ENCODE data around the gene CEMIP. TPM values are rescaled to one million over a fixed set of nuclear protein-coding genes. Genes with fewer than 3 reads are reported as not detected.

The CEMIP gene
- total and polyA plus RNA-seq, 10 of the 15 experiments (the other 5 are each of a cell fraction or from before 2014, with no cell fraction given): 0.01 to 0.44 (median 0.16) TPM; not detected in 6

DNA sequence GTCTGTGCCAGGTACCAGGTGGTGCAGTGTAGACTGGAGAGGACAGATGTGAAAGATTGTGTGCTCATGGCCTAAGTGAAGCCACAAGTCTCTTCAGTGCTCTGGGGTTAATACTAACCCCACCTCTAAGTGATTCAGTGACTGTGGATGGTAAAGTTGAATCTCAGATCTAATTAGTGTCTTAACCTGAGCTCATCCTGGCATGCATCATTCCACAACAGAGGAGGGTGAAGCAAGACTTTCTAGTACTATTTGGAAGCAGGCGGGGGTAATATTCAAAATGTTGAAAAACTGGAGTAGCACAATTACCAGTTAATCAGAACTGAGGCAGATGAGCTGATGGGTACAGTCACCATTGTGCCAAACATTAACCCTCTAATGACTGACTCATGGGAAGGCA, 213.3 kb downstream of the CEMIP start:
- Histone ChIP-seq H4K20me1 (ENCODE audit: control insufficient read depth, insufficient read depth) (no peaks in the 10 kb centered on the region), H3K4me1 (ENCODE audit: control insufficient read depth, insufficient read depth, low read length) (no peaks in the 10 kb centered on the region), H3K79me2 (ENCODE audit: control insufficient read depth, insufficient read depth, low read length) (peaks cover 22% of the 10 kb centered on the region), H2AFZ (ENCODE audit: control insufficient read depth, low read depth, low read length) (no peak overlapping the region), H3K9ac (ENCODE audit: control insufficient read depth, insufficient read depth, low read length) (no peak overlapping the region), H3K27ac (ENCODE audit: control insufficient read depth, insufficient read depth) (no peak overlapping the region), H3K9me3 (replicated peaks; ENCODE audit: control insufficient read depth, insufficient read depth, low read length) (no peaks in the 10 kb centered on the region), H3K36me3 (ENCODE audit: control insufficient read depth in 2 of 2, insufficient read depth in 2 of 2, low read length in 1 of 2) (no peaks in the 10 kb centered on the region), H3K4me3 (no peak overlapping the region), H3K4me2 (ENCODE audit: control insufficient read depth, insufficient read depth) (no peak overlapping the region), H3K27me3 (replicated peaks in 1 of 2; ENCODE audit: control insufficient read depth in 2 of 2, insufficient read depth in 2 of 2, low read length in 1 of 2) (no peaks in the 10 kb centered on the region)
- ChIA-PET RAD21 (ENCODE audit: unreplicated experiment) (no interaction called here), CTCF (interaction anchor here (0.6 to 2.9 kb wide), 3 partner anchors 114 to 273 kb away, joined by 3 to 29 read pairs (median 3); no protein-coding TSS in a partner anchor), SMC1A (ENCODE audit: uncharacterized antibody, unreplicated experiment) (no interaction called here), POLR2A (interaction anchor here (0.6 kb wide), 1 partner anchor 275 kb away, joined by 3 read pairs; no protein-coding TSS in a partner anchor)
- no peak for DNase-seq (ENCODE audit: low read depth, low spot score)
- no peak for ATAC-seq
- BruUV-seq (replicated peaks): no TSS peak
- 100% methylated on average over 1 of the region's 1 CpG for WGBS (ENCODE audit: insufficient coverage, insufficient replicate concordance, low lambda C conversion rate, missing lambda C conversion rate)
- no peak for TF ChIP-seq POLR2A (IDR thresholded peaks at IDR 0.05; ENCODE audit: low read depth, low read length)
- no peak for TF ChIP-seq ETV6 (conservative IDR thresholded peaks at IDR 0.05 in 1 of 2, IDR thresholded peaks at IDR 0.05 in 1 of 2; ENCODE audit: borderline replicate concordance in 1 of 2, low read depth in 1 of 2)
- TF ChIP-seq IKZF1 (conservative IDR thresholded peaks at IDR 0.05): no peak
- TF ChIP-seq, protein P1, sequence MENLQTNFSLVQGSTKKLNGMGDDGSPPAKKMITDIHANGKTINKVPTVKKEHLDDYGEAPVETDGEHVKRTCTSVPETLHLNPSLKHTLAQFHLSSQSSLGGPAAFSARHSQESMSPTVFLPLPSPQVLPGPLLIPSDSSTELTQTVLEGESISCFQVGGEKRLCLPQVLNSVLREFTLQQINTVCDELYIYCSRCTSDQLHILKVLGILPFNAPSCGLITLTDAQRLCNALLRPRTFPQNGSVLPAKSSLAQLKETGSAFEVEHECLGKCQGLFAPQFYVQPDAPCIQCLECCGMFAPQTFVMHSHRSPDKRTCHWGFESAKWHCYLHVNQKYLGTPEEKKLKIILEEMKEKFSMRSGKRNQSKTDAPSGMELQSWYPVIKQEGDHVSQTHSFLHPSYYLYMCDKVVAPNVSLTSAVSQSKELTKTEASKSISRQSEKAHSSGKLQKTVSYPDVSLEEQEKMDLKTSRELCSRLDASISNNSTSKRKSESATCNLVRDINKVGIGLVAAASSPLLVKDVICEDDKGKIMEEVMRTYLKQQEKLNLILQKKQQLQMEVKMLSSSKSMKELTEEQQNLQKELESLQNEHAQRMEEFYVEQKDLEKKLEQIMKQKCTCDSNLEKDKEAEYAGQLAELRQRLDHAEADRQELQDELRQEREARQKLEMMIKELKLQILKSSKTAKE (IDR thresholded peaks at IDR 0.05; ENCODE audit: low read depth, poor library complexity, severe bottlenecking): no peak
- no peak for TF ChIP-seq CHD4 (IDR thresholded peaks at IDR 0.05)
- intact Hi-C loops (cut with micrococcal nuclease; ENCODE audit: unreplicated experiment) (no loop called here), in situ Hi-C loops (cut with MboI) (loop anchor here (5.0 to 10.0 kb wide), 2 partner anchors 115 to 302 kb away; no protein-coding TSS in a partner anchor)
- no peak for FAIRE-seq

All from GM12878 (cell line).